GM12875 (cell line): ENCODE results near the gene MIPOL1.

Experiments used
- H3K4me3 ChIP-seq: one replicate; pipeline ENCODE4 v1.5.1; 2011; ENCODE audit warnings: low read depth, low read length, control low read depth
- CTCF ChIP-seq: IDR thresholded peaks from 2 replicates; pipeline ENCODE4 v1.5.1; 2011; ENCODE audit warnings: low read depth, mild to moderate bottlenecking, control low read depth, inconsistent platforms, low read length, moderate library complexity, borderline replicate concordance; ENCODE audit not compliant: insufficient read depth

Gene MIPOL1

GRCh38 chr14:37587131-37587803 is 389.5 kb downstream of the MIPOL1 start:
- TF ChIP-seq CTCF, result no peak

GRCh38 chr14:37587881-37588666 is 390.3 kb downstream of the MIPOL1 start:
- no peak for TF ChIP-seq CTCF
- no peak overlapping the region for H3K4me3 ChIP-seq

More at GRCh38 chr14:37587131-37587803, 389.5 kb downstream of the MIPOL1 start:
- H3K4me3 ChIP-seq, result no peak overlapping the region

- no peak for TF ChIP-seq CTCF
- no peak overlapping the region for H3K4me3 ChIP-seq
Measured at GRCh38 chr14:37588667-37588955, 390.9 kb downstream of the MIPOL1 start.

- no peak for TF ChIP-seq CTCF
- no peak overlapping the region for H3K4me3 ChIP-seq
Measured at GRCh38 chr14:37588956-37589714, 391.4 kb downstream of the MIPOL1 start.

GRCh38 chr14:37589715-37590427 is 392.1 kb downstream of the MIPOL1 start:
- H3K4me3 ChIP-seq, result no peak overlapping the region

More at GRCh38 chr14:37589715-37590427, 392.1 kb downstream of the MIPOL1 start:
- TF ChIP-seq CTCF, result no peak
